ENCODE measurements around the gene CAMK1.

Gene CAMK1

DNA sequence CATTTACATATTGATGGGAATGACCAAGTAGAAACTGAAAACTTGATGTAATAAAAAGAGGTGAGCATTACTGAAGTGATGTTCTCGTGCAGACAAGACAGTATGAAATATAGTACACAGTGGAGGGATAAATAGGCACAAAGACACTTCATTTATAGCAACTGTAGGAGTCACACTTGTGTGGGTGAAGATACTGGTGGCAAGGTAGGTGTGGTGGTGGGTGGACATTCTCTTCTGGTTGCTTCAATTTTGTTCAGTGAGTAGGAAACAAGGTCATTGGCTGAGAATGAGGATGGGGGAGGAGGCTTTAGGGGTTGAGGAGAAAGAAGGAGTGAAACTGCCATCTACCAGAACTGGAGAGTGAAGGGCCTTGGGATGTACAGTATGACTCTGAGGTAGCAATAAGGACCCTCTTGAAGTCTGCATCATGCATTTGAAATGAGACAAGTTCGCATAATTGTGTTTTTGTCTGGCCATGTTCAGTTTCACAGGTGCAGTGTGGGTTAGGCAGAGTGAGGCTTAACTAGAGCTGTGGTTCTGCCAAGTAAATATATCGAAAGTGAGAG, 59.5 kb downstream of the CAMK1 start:
- no peak for DNase-seq (ENCODE audit: low spot score)

Measured in GM03348 (cell line).